ENCODE measurements around the gene NR6A1. TPM values are rescaled to one million over a fixed set of nuclear protein-coding genes. Genes with fewer than 3 reads are reported as not detected.
A peak's percentile ranks its signal among the peaks of the same experiment; 100 is the strongest.
"Not testable (repeated sequence)": the region's sequence is repeated elsewhere in the genome, so short reads cannot be mapped to it uniquely, and the experiment has no call there.

The NR6A1 gene
- polyA plus RNA-seq, 2 donors: 0.68 to 1.4 TPM

- Histone ChIP-seq H3K4me3 (ENCODE audit: low read depth in 1 of 2, low read length in 2 of 2) (no peak overlapping the region), H3K27ac (ENCODE audit: low read depth in 2 of 2, low read length in 1 of 2) (no peak overlapping the region), H3K27me3 (ENCODE audit: control insufficient read depth in 1 of 2, insufficient read depth in 2 of 2, low read length in 2 of 2) (no peaks in the 10 kb centered on the region), H3K4me1 (ENCODE audit: control insufficient read depth in 2 of 2, insufficient read depth in 2 of 2, low read length in 1 of 2) (no peaks in the 10 kb centered on the region), H3K36me3 (ENCODE audit: control insufficient read depth in 2 of 2, insufficient read depth in 2 of 2, low read length in 1 of 2) (no peaks in the 10 kb centered on the region), H3K9me3 (ENCODE audit: control insufficient read depth in 2 of 2, insufficient read depth in 1 of 2, low read depth in 1 of 2, low read length in 1 of 2) (no peaks in the 10 kb centered on the region)
- WGBS, 2 donors: 94 to 95% methylated on average over 4 of the region's 4 CpGs
These were observed 30.0 kb downstream of the NR6A1 start for GRCh38 chr9:124741149-124741548.

GRCh38 chr9:124739360-124739759 is 31.8 kb downstream of the NR6A1 start:
- Histone ChIP-seq H3K27ac (ENCODE audit: low read depth in 2 of 2, low read length in 1 of 2) (no peak overlapping the region), H3K9me3 (ENCODE audit: control insufficient read depth in 2 of 2, insufficient read depth in 1 of 2, low read depth in 1 of 2, low read length in 1 of 2) (no peaks in the 10 kb centered on the region), H3K4me1 (ENCODE audit: control insufficient read depth in 2 of 2, insufficient read depth in 2 of 2, low read length in 1 of 2) (no peaks in the 10 kb centered on the region), H3K4me3 (ENCODE audit: low read depth in 1 of 2, low read length in 2 of 2) (no peak overlapping the region), H3K36me3 (ENCODE audit: control insufficient read depth in 2 of 2, insufficient read depth in 2 of 2, low read length in 1 of 2) (no peaks in the 10 kb centered on the region), H3K27me3 (ENCODE audit: control insufficient read depth in 1 of 2, insufficient read depth in 2 of 2, low read length in 2 of 2) (no peaks in the 10 kb centered on the region)
- WGBS, 2 donors: 80 to 92% methylated on average over 2 of the region's 2 CpGs

GRCh38 chr9:124738075-124738474 is 33.0 kb downstream of the NR6A1 start:
- H3K4me1 ChIP-seq (ENCODE audit: control insufficient read depth in 2 of 2, insufficient read depth in 2 of 2, low read length in 1 of 2); H3K36me3 ChIP-seq (ENCODE audit: control insufficient read depth in 2 of 2, insufficient read depth in 2 of 2, low read length in 1 of 2); H3K27ac ChIP-seq (ENCODE audit: low read depth in 2 of 2, low read length in 1 of 2); H3K9me3 ChIP-seq (ENCODE audit: control insufficient read depth in 2 of 2, insufficient read depth in 1 of 2, low read depth in 1 of 2, low read length in 1 of 2); H3K27me3 ChIP-seq (ENCODE audit: control insufficient read depth in 1 of 2, insufficient read depth in 2 of 2, low read length in 2 of 2); H3K4me3 ChIP-seq (ENCODE audit: low read depth in 1 of 2, low read length in 2 of 2): not testable (repeated sequence)
- 97% methylated on average over 7 of the region's 7 CpGs for WGBS, 2 donors

- Histone ChIP-seq H3K36me3 (ENCODE audit: control insufficient read depth in 2 of 2, insufficient read depth in 2 of 2, low read length in 1 of 2) (no peaks in the 10 kb centered on the region), H3K27ac (ENCODE audit: low read depth in 2 of 2, low read length in 1 of 2) (peak overlapping the region; percentile 26 to 65), H3K4me3 (ENCODE audit: low read depth in 1 of 2, low read length in 2 of 2) (no peak overlapping the region), H3K4me1 (ENCODE audit: control insufficient read depth in 2 of 2, insufficient read depth in 2 of 2, low read length in 1 of 2) (no peaks in the 10 kb centered on the region), H3K27me3 (ENCODE audit: control insufficient read depth in 1 of 2, insufficient read depth in 2 of 2, low read length in 2 of 2) (no peaks in the 10 kb centered on the region), H3K9me3 (ENCODE audit: control insufficient read depth in 2 of 2, insufficient read depth in 1 of 2, low read depth in 1 of 2, low read length in 1 of 2) (no peaks in the 10 kb centered on the region)
These were observed 36.0 kb downstream of the NR6A1 start for GRCh38 chr9:124735121-124735520.

GRCh38 chr9:124734741-124735083 is 36.4 kb downstream of the NR6A1 start:
- not testable (repeated sequence) for H3K36me3 ChIP-seq (ENCODE audit: control insufficient read depth in 2 of 2, insufficient read depth in 2 of 2, low read length in 1 of 2); H3K4me3 ChIP-seq (ENCODE audit: low read depth in 1 of 2, low read length in 2 of 2); H3K27me3 ChIP-seq (ENCODE audit: control insufficient read depth in 1 of 2, insufficient read depth in 2 of 2, low read length in 2 of 2); H3K4me1 ChIP-seq (ENCODE audit: control insufficient read depth in 2 of 2, insufficient read depth in 2 of 2, low read length in 1 of 2); H3K9me3 ChIP-seq (ENCODE audit: control insufficient read depth in 2 of 2, insufficient read depth in 1 of 2, low read depth in 1 of 2, low read length in 1 of 2)
- peak overlapping the region; percentile 26 to 65 for H3K27ac ChIP-seq (ENCODE audit: low read depth in 2 of 2, low read length in 1 of 2)
- WGBS, 2 donors: 81% methylated on average over 7 of the region's 7 CpGs

GRCh38 chr9:124733964-124734740 is 37.0 kb downstream of the NR6A1 start:
- WGBS, 2 donors: 68 to 72% methylated on average over 14 of the region's 14 CpGs
- Histone ChIP-seq H3K27me3 (ENCODE audit: control insufficient read depth in 1 of 2, insufficient read depth in 2 of 2, low read length in 2 of 2) (no peaks in the 10 kb centered on the region), H3K9me3 (ENCODE audit: control insufficient read depth in 2 of 2, insufficient read depth in 1 of 2, low read depth in 1 of 2, low read length in 1 of 2) (no peaks in the 10 kb centered on the region), H3K4me1 (ENCODE audit: control insufficient read depth in 2 of 2, insufficient read depth in 2 of 2, low read length in 1 of 2) (no peaks in the 10 kb centered on the region), H3K27ac (ENCODE audit: low read depth in 2 of 2, low read length in 1 of 2) (peak overlapping the region; percentile 26 to 65), H3K4me3 (ENCODE audit: low read depth in 1 of 2, low read length in 2 of 2) (no peak overlapping the region), H3K36me3 (ENCODE audit: control insufficient read depth in 2 of 2, insufficient read depth in 2 of 2, low read length in 1 of 2) (no peaks in the 10 kb centered on the region)

- 92 to 95% methylated on average over 2 of the region's 2 CpGs for WGBS, 2 donors
- H3K9me3 ChIP-seq (ENCODE audit: control insufficient read depth in 2 of 2, insufficient read depth in 1 of 2, low read depth in 1 of 2, low read length in 1 of 2): no peaks in the 10 kb centered on the region
- no peak overlapping the region for H3K27ac ChIP-seq (ENCODE audit: low read depth in 2 of 2, low read length in 1 of 2)
- H3K36me3 ChIP-seq (ENCODE audit: control insufficient read depth in 2 of 2, insufficient read depth in 2 of 2, low read length in 1 of 2): no peaks in the 10 kb centered on the region
- no peaks in the 10 kb centered on the region for H3K27me3 ChIP-seq (ENCODE audit: control insufficient read depth in 1 of 2, insufficient read depth in 2 of 2, low read length in 2 of 2)
- H3K4me1 ChIP-seq (ENCODE audit: control insufficient read depth in 2 of 2, insufficient read depth in 2 of 2, low read length in 1 of 2): no peaks in the 10 kb centered on the region
- no peak overlapping the region for H3K4me3 ChIP-seq (ENCODE audit: low read depth in 1 of 2, low read length in 2 of 2)
These were observed 40.3 kb downstream of the NR6A1 start for GRCh38 chr9:124730772-124731171.

- no peaks in the 10 kb centered on the region for H3K4me1 ChIP-seq (ENCODE audit: control insufficient read depth in 2 of 2, insufficient read depth in 2 of 2, low read length in 1 of 2)
- no peaks in the 10 kb centered on the region for H3K9me3 ChIP-seq (ENCODE audit: control insufficient read depth in 2 of 2, insufficient read depth in 1 of 2, low read depth in 1 of 2, low read length in 1 of 2)
- no peak overlapping the region for H3K27ac ChIP-seq (ENCODE audit: low read depth in 2 of 2, low read length in 1 of 2)
- no peaks in the 10 kb centered on the region for H3K27me3 ChIP-seq (ENCODE audit: control insufficient read depth in 1 of 2, insufficient read depth in 2 of 2, low read length in 2 of 2)
- H3K36me3 ChIP-seq (ENCODE audit: control insufficient read depth in 2 of 2, insufficient read depth in 2 of 2, low read length in 1 of 2): no peaks in the 10 kb centered on the region
- no peak overlapping the region for H3K4me3 ChIP-seq (ENCODE audit: low read depth in 1 of 2, low read length in 2 of 2)
- 67 to 68% methylated on average over 1 of the region's 1 CpG for WGBS, 2 donors
These were observed 44.2 kb downstream of the NR6A1 start for GRCh38 chr9:124726886-124727285.

GRCh38 chr9:124725068-124725452 is 46.1 kb downstream of the NR6A1 start:
- H3K27ac ChIP-seq (ENCODE audit: low read depth in 2 of 2, low read length in 1 of 2): no peak overlapping the region
- WGBS, 2 donors: 54 to 79% methylated on average over 5 of the region's 5 CpGs

GRCh38 chr9:124724415-124725067 is 46.6 kb downstream of the NR6A1 start:
- H3K4me3 ChIP-seq (ENCODE audit: low read depth in 1 of 2, low read length in 2 of 2): no peak overlapping the region
- no peak overlapping the region for H3K27ac ChIP-seq (ENCODE audit: low read depth in 2 of 2, low read length in 1 of 2)
- WGBS, 2 donors: 51 to 59% methylated on average over 3 of the region's 3 CpGs
- no peaks in the 10 kb centered on the region for H3K9me3 ChIP-seq (ENCODE audit: control insufficient read depth in 2 of 2, insufficient read depth in 1 of 2, low read depth in 1 of 2, low read length in 1 of 2)
- H3K36me3 ChIP-seq (ENCODE audit: control insufficient read depth in 2 of 2, insufficient read depth in 2 of 2, low read length in 1 of 2): no peaks in the 10 kb centered on the region
- no peaks in the 10 kb centered on the region for H3K4me1 ChIP-seq (ENCODE audit: control insufficient read depth in 2 of 2, insufficient read depth in 2 of 2, low read length in 1 of 2)
- no peaks in the 10 kb centered on the region for H3K27me3 ChIP-seq (ENCODE audit: control insufficient read depth in 1 of 2, insufficient read depth in 2 of 2, low read length in 2 of 2)

More at GRCh38 chr9:124725068-124725452, 46.1 kb downstream of the NR6A1 start:
- Histone ChIP-seq H3K36me3 (ENCODE audit: control insufficient read depth in 2 of 2, insufficient read depth in 2 of 2, low read length in 1 of 2) (no peaks in the 10 kb centered on the region), H3K9me3 (ENCODE audit: control insufficient read depth in 2 of 2, insufficient read depth in 1 of 2, low read depth in 1 of 2, low read length in 1 of 2) (no peaks in the 10 kb centered on the region), H3K4me1 (ENCODE audit: control insufficient read depth in 2 of 2, insufficient read depth in 2 of 2, low read length in 1 of 2) (no peaks in the 10 kb centered on the region), H3K4me3 (ENCODE audit: low read depth in 1 of 2, low read length in 2 of 2) (no peak overlapping the region), H3K27me3 (ENCODE audit: control insufficient read depth in 1 of 2, insufficient read depth in 2 of 2, low read length in 2 of 2) (no peaks in the 10 kb centered on the region)

Data from esophagus (tissue), 2 donors.